ENCODE data around the gene SLC35F1.

DNA sequence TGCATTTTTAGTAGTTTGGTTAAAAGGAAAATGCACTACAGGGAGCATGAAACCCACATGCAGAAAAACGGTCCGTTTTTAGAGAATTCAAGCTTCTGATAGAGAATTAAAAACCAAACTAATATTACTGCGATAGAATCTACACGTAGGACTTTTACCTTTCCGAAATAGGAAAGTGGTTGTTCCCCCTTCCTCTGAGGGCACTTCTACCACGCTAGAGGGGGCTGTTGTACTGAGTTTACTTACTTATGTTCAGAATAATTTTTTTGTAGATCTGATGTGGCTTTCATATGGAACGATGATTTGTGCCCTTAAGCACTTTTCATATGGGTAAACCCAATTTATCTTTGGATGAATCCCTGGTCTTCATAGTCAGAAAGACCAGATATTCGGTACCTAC lies 376.7 kb downstream of the SLC35F1 start:
- TF ChIP-seq DPF2 (IDR thresholded peaks at IDR 0.05) (no peak), CREM (IDR thresholded peaks at IDR 0.05; ENCODE audit: low read depth) (no peak)
